Kidney epithelial cell (primary cell): ENCODE data around the gene ZNF407. TPM values are rescaled to one million over a fixed set of nuclear protein-coding genes. Genes with fewer than 3 reads are reported as not detected.

Experiments
- DNase-seq: peaks from one replicate; pipeline ENCODE4 v3.0.0-alpha.2; 2010; ENCODE audit warnings: low read depth
- H3K27me3 ChIP-seq: 2 replicates; pipeline ENCODE4 v1.6.0; 2011; ENCODE audit warnings: low read length; ENCODE audit not compliant: control insufficient read depth, insufficient read depth
- H3K36me3 ChIP-seq: 2 replicates; pipeline ENCODE4 v1.5.1; 2011; ENCODE audit warnings: low read length; ENCODE audit not compliant: control insufficient read depth, insufficient read depth
- H3K4me3 ChIP-seq: 2 replicates; pipeline ENCODE4 v1.5.1; 2011; ENCODE audit warnings: low read depth, mild to moderate bottlenecking, control low read depth, low read length
- total RNA-seq: library from RNA; depleted of rRNA; stranded (reverse); fragments of >200 nt; gene quantifications from 2 replicates; pipeline ENCODE4 v1.2.3, GENCODE V29; 2015
- TF ChIP-seq, protein P1 (sequence below): IDR thresholded peaks from 2 replicates; pipeline ENCODE4 v1.5.1; 2011; ENCODE audit warnings: mild to moderate bottlenecking, moderate library complexity, low read length, control low read depth, inconsistent platforms; ENCODE audit not compliant: insufficient read depth, poor library complexity, severe bottlenecking

The ZNF407 gene
- total RNA-seq, 1 donor from 2014 or later: 8.2 TPM

DNA sequence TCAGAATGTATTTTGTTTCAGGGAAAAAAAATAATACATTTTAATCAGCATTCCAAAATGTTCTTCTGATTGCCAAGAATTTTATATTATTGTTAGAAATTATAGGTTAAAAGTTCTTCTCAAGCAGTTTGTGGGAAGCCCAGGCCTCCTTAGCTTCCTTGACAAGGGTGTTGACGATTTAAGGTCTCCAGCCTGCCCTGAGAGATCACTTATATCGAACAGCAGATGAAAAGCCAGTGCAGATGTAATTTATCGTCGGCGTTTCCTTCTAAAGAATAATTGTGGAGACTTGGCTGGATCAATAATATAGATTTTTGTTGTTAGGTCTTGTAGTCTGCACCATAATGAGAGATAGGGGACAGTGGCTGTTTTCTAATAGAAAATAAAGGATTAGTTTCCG is 280.6 kb downstream of the ZNF407 start:
- no peak for DNase-seq
- no peak overlapping the region for H3K4me3 ChIP-seq
- H3K27me3 ChIP-seq: no peaks in the 10 kb centered on the region
- H3K36me3 ChIP-seq: no peaks in the 10 kb centered on the region
- TF ChIP-seq, protein P1, sequence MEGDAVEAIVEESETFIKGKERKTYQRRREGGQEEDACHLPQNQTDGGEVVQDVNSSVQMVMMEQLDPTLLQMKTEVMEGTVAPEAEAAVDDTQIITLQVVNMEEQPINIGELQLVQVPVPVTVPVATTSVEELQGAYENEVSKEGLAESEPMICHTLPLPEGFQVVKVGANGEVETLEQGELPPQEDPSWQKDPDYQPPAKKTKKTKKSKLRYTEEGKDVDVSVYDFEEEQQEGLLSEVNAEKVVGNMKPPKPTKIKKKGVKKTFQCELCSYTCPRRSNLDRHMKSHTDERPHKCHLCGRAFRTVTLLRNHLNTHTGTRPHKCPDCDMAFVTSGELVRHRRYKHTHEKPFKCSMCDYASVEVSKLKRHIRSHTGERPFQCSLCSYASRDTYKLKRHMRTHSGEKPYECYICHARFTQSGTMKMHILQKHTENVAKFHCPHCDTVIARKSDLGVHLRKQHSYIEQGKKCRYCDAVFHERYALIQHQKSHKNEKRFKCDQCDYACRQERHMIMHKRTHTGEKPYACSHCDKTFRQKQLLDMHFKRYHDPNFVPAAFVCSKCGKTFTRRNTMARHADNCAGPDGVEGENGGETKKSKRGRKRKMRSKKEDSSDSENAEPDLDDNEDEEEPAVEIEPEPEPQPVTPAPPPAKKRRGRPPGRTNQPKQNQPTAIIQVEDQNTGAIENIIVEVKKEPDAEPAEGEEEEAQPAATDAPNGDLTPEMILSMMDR: no peak

DNA sequence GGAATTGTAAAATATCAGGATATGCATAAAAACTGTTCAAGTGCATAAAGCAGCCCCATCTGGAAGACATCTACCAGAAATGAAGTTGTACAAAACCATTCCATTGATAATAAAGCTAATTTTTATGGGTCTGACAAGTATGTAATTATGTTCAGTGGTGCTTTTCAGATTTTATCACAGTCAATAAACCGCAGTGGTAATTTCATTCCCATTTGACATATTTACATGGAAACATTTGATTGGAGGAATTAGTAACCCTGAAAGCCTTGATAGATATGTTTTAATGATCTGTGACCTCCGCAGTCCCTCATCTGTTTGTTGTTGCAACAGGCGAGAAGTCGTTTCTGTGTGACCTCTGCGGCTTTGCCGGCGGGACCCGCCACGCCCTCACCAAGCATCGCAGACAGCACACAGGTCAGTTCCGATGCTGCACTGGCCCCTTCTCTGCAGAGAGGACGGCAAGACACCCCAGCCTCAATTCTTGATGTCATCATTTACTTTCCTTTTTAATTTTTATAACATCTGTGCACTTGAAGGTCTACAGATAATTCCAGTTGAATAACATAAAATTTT is 283.1 kb downstream of the ZNF407 start:
- DNase-seq: no peak
- TF ChIP-seq, protein P1: no peak
- H3K36me3 ChIP-seq: no peaks in the 10 kb centered on the region
- H3K27me3 ChIP-seq: no peaks in the 10 kb centered on the region
- no peak overlapping the region for H3K4me3 ChIP-seq

DNA sequence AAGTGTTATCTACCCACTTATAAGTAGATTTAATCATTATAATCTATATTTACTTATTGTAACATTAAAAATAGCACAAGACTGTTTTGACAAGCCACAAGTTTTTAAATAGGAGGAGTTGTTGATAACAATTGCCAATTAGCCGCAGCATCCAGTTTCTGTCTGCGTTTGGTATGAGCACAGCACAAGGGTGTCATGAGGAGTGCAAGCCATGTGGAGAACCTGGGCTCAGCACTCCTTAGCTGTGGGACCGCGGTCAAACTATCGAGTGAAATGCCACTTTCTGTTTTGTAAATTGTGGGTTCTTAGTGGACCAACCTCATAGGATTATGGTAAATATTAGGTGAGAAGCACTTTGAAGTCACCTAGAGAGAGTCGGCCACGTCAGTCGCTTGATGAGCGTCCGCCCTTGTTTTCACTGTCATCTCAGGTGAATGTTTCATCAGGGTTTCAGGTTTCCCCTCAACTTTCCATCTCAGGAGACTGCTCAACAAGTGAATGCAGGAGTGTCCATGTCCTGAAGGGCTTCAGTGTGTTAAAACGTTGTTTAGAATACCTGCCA is 294.5 kb downstream of the ZNF407 start:
- H3K4me3 ChIP-seq: no peak overlapping the region
- DNase-seq: no peak
- no peaks in the 10 kb centered on the region for H3K27me3 ChIP-seq
- H3K36me3 ChIP-seq: no peaks in the 10 kb centered on the region
- TF ChIP-seq, protein P1: no peak

DNA sequence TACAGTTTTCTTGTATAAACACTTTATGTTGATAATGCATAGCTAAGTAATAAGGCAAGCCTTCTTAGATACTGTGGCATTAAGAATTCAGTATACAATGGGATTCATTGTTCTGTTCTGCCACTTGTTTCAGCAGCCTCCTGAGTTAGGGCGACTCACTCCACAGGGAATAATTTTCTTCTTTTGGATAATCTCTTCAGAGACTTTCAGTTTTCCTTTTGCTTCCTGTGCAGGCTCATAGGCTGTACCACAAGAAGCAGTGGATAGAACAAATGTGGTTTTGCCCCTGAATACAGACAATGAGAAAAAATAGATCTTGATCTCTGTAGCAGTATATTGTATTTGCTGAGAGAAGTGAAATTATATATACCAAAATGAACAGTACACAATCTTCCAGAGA is 298.0 kb downstream of the ZNF407 start:
- TF ChIP-seq, protein P1: no peak
- DNase-seq: peak; percentile 25
- Histone ChIP-seq H3K4me3 (no peak overlapping the region), H3K27me3 (no peaks in the 10 kb centered on the region), H3K36me3 (no peaks in the 10 kb centered on the region)

DNA sequence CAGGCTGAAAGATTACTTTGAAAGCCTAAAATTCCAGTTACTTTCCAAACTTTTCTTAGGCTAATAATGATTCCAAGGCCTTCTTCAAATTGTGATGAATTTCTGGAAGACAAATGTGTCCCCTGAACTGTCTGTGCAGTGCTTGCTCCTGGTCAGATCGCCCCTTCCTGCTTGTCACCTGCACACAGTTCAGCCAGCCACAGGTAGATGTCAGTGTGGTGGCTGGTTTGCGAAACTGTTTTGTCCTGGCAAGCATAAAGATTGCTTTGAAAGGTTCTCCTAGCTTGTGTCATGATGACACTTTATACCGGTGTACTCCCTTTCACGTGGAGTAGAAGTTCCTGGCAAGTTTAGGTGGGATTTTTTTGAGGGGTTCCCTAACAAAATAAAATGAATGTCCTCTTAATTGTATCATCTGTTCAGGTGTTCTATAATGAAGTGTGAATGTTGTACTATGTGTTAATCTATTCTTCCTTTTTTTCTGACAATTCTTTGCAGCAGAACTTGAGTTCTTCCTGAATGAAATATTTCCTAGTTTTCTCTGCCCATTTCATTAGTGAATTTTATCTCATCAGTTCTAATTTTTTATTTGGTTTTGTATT is 298.8 kb downstream of the ZNF407 start:
- no peaks in the 10 kb centered on the region for H3K36me3 ChIP-seq
- TF ChIP-seq, protein P1: peak; percentile 73
- no peaks in the 10 kb centered on the region for H3K27me3 ChIP-seq
- H3K4me3 ChIP-seq: no peak overlapping the region
- DNase-seq: peak; percentile 7
